CD4-positive, alpha-beta T cell treated with Interleukin-17A for 4 hours (primary cell): Measurements from ENCODE around the gene ADCY2.

Experiments used
- DNase-seq: peaks from one replicate; pipeline ENCODE4 v3.0.0-alpha.2; 2020; ENCODE audit warnings: mixed read lengths

ADCY2 gene

DNA sequence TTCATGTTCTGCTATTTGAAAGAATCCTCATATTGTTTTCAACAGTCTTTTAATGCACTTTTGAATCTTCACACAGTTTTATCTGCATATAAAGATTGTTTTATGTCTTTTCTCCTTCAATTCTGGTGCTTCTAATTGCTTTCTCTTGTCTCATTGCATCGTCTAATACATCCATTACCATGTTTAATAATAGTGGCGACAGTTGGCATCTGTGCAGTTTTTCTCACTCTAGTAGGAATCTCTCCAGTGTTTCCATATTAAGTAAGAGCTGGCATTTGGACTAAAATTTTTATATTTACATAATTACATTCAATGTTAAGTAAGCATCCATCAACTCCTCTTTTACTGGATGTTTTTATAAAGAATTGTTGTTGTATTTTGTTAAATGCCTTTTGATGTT, 49.9 kb downstream of the ADCY2 start:
- DNase-seq = no peak

DNA sequence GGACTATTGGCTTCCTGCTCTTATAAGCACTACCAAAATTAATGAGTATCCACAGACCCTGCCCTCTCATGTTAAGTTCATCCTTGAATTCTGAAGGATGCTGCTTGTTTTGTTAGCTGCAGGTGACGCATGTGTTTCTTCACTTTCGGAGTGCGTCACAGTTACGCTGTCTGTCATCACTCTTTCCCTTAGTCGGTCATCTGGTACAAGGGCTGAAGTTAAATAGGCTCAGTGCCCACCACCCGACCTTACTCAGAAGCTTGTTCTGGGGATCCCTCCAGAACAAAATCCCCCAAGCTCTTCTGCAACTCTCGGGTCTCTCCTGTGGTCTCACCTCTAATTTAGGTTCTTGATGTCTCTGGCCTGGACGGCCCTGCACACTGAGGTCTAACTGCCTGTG, 51.0 kb downstream of the ADCY2 start:
- DNase-seq = no peak

DNA sequence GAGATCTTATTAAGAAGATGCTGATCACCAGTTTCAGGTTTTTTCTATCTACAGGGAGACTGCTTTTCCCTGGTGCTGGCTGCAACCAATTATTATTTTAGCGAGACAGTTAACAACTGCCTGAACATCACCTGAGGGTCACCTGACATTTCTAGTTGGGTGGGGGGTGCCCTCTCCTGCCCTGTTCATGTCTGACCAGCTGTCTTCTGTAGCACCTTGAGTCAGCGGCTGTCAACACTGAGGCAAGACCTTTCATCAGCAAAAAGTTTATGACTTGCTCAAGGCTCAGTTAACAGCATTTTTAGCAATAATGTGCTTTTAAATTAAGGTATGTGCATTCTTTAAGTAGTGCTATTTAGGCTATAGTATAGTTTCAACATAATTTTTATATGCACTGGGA, 58.0 kb downstream of the ADCY2 start:
- DNase-seq = no peak

DNA sequence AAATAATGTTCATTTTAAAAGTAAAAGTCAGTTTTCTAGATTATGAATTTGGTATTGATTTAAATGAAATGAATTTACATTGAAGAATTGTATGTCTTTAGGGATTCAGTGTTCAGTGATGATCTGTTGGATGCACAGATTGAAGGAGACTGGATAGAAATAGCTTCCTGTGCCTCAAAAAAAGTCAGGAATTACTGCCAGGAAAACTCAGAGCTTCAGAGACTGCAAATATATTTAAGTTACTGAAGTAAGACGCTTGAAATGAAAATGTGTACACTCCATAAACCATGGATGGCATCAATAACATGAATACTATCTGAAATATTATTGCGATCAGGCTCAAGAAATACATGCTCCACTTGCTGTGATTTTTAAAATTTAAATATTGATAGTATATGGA, 60.3 kb downstream of the ADCY2 start:
- DNase-seq = no peak

DNA sequence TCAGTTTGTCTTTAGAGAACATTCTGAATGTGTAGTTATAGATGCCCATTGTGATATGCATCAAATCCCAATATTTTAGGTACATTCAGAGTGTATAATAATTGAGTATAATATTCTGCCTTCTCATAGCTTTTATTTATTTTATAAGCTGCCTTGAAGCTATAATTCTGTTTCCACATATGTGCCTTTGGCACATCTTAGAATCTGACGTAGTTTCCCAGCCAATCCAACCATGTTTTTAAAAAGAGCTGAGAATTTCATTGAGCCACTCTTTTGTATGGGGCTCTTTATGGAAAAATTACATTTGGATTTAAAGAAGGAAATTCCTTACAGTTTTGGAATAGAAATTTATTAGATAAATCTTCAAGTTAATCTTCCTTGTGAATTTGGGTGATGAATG, 65.4 kb downstream of the ADCY2 start:
- no peak for DNase-seq

DNA sequence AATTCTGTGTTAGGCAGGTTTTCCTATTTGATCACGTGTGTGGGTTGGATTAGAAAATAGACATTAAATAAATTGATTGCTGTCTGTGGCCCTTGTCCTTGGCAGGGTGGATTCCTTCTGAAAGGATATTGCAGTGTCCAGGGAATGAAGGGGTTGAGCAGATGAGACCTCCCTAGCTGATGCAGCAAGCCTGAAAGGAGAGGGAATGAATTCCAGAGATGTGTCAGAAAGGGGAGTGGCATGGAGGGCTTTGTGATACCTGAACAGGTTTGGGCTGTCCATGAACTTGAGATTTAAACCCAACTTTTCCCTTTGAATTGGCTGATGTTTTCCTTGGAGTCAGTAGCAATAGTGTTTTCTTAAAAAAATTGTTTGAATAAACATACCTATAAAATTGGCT, 66.8 kb downstream of the ADCY2 start:
- DNase-seq = no peak

DNA sequence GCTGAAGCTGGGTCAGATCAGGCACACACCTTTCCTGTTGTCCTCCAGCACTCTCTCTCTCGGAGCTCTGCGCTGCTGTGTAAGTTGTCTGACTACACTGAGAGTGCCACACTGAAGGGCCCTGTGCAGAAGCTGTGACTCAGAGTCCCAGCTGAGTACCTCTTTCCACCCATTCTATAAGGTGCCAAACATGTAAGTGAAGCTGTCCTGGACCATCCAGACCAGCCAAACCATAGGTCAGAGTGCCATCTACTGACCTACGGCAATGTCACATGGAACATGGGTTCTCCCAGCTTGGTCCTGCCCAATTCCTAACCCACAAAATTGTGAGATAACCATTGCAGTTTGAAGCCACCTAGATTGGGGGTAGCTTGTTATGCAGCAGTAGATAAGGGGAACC, 68.2 kb downstream of the ADCY2 start:
- DNase-seq = no peak

DNA sequence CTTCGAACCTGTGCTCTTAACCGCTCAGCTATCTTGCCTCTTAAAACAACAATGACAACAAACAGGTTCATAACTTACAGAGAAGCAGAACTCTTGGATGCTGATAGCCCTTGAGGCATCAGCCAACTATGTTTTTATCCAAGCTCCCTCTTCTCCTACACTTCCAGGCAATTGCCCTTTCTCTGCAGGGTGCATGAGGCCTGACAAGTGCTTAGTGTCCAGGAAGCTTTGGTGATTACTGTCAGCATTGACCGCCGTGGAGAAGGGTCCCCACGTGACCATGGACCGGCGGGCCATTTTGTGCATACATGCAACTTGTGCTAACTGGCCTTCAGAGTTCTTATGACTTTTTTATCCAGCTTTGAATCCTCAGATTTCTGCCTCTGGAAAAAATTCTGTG, 71.2 kb downstream of the ADCY2 start:
- DNase-seq = no peak

DNA sequence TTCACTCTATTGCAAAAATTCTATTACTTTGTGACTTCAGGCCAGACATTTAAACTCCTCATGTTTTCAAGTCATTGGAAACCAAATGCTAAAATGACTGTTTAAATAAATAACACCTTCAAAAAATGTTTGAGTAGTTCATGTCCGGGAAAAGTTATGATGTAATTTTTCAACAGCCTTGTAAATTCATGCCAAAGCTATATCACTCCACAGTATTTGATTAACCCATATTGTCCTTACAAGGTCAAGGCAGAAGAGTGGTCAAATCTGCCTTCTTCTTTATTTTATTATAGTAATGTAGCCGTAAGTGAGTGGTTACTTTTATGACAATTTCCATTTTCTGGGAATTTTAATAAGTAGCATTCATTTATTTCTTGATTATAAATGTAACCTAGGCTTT, 72.8 kb downstream of the ADCY2 start:
- no peak for DNase-seq

DNA sequence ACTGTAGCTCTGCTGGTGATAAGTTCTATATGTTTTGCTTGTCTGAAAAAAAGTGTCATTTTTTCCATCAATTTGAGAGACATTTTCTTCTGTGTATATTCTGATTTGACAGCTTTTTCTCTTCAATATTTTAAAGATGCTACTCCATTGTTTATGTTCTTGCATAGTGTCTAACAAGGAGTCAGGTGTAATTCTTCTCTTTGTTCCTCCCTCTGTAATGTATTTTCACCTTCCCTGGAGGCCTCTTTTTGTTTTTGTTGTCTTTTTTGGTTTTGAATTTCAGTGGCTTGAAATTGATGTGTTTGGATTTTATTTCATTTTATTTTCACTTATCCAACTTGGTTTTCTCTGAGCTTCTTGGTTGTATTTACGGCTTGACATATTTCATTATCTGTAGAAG, 75.8 kb downstream of the ADCY2 start:
- DNase-seq = no peak

DNA sequence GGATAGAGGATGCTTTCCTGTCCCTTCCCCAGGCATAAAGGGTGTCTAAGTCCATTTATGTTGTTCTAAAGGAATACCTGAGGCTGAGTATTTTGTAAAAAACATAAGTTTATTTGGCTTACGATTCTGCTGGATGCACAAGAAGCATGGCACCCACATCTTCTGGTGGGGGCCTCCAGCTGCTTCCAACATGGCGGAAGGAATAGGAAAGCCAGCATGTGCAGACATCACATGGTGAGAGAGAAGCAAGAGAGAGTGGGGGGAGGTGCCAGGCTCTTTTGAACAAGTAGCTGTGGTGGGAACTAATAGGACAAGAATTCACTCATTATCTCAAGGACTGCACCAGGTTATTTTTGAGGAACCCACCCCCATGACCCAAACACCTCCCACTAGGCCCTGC, 77.2 kb downstream of the ADCY2 start:
- DNase-seq = no peak

DNA sequence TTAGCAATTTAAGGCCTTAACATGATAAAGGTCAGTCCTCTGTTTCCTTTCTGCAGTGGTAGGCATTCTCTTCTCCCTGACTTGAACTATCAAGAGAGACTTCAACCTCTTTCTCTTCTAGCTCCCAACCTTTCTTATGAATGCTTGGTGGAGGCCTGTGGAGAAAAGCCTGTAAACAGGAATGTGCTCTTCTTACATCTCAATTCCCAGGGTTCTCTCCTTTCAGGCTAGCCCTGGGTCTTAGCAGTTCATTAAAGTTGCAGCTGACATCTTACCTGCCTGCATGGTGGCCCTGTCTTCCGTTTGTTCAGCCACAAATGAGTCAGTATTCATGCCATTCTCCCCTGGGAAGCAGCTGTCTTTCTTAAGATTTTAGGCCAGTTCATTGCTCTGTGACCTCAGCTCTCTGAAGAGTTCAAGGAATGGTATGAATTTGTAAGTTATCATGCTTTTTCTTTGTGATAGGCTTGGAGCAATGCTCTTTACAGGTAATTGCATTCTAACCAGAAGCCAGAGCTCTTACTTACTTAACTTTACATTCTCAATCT, 77.8 kb downstream of the ADCY2 start:
- no peak for DNase-seq

DNA sequence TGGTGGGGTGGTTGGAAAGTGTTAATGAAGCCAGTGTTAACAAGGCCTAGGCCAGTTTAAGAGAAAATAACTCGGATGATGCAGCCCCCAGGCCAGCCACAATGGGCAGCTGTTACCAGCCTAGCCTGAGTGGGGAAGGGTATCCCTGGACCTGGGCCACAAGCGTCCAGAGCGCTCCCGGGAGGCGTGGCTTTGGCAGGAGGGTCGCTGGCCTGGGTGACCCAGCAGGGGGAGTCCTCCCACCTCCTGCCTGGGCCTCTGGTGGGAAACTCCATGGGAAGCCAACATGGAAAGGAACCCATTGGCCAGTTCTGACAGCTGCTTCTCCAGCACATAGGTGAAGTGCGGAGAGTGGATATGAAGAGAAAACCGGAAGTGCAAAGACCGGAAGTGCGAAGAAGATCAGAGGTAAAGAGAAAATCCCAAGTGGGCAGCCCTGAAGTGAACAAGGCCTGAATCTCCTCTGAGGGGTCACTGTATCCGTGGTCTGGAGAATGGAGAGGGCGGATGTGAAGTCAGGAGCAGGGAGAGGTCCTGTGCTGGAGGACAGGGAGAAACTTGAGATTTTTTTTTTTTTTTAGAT, 79.0 kb downstream of the ADCY2 start:
- DNase-seq = no peak

DNA sequence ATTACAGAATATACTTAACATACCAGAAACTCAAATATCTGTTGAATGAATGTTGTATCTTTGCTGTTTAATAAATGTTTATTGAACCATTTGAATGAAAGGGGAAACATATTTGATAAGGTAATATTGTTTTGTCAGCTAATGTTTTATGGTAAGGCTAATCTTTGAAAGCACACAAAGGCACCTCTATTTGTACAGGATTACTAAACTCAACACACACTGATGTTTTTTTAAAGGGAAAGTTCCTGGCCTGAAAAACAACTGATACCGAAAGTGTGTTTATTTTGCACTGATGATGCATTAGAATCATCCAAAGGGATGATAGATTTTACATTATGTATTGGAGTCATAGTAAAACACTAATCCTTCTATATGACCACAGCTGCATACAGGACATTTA, 82.5 kb downstream of the ADCY2 start:
- DNase-seq = no peak

DNA sequence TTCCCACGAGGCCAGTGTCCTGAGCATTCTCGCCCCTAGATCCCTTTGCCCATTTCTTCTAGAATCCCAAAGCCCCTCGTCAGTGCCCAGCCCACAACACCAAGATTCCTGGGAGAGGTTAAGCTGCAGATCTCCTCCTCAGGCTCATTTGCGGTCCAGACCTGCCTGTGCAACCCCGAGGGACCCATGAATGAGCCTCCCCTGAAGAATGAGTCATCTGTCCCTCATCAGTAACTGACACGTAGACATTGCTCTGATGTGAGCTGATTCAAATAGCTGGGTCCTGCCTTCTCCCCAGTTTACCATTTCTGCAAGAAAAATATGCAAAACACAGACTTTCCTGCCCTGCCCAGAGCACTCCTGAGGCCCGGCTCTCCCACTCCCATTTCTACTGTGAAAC, 92.8 kb downstream of the ADCY2 start:
- DNase-seq = no peak

DNA sequence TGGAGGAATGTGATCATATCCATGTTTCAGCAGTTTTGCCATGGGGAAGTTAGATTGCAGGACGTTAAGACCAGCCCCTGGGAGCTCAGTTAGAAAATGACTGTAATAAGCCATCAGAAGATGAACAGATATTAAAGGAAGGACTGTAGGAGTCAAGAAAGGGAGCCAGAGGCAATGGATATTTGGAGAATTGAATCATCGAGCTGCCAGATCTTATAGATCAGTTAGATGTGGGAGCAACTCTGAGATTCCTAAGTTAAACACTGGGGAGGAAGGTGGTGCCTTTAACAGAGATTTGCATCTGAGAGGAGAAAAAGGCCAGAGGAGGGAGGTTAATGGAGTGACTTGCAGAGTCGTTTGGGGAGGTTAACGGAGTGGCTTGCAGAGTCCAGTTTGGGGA, 96.4 kb downstream of the ADCY2 start:
- DNase-seq = no peak

DNA sequence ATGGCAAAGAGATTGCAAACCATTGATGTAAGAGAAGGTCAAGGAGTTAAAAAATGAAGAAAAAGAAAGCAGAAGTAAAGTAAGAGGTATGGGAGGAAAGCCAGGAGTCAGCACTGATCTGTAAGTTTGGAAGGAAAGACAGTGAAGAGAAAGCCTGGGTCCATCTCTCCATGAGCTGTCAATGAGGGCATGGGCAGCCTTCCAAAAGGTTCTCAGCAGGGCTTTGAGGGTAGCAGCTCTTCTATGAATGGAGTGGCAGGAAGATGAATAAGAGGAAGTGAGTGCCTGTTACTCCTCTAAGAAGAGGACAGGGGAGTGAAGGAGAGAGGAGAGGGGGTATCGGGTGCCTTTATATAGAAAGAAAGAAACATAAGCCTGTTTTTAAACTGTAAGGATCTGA, 97.1 kb downstream of the ADCY2 start:
- DNase-seq = no peak

DNA sequence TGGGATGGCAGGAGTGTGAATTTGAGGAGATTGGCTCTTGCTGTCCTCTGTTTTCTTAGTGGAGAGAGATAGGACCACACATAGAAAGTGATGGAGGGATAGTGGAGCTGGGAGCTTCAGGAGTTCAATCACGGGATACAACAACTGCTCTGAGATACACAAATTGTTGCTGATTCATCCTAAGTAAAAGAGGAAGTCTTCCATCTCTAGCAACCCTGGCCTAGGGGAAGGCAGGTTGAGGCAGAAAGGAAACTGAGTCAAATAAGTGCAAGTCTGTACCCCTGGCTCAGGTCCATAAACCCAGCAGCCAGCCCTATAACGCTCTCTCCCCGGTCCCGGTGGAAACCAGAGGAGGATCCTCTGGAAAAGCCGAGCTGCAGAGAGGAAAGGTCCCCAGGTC, 97.7 kb downstream of the ADCY2 start:
- no peak for DNase-seq

DNA sequence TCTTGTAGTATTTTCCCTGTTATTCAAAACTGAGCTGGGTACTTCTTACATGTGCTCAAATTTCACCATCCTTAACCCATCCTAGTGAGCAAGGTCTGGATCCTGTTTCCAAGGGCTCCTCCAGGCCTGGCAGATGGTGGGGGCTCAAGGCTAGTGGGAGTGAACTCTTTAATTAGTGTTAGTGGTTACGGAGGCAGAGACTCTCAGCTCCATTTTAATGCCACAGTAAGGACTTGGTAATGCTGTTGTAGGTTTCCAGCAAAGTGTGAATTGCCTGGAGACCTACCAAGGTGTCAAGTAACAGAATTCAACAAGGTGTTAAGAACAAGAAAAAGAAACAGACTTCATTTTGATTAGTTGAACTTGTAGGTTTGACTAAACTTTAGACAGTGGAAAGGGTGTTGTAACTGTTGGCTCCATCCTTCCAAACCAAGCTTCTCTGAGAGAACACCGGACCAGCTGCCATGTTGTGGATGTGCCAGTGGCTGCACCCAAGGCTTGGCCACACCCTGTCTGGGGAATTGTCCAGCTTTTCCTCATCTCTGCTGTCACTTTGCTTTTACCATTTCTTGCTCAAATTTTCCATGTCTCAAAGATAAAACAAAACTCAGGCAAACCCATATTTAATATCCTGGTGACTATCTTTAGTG, 98.7 kb downstream of the ADCY2 start:
- no peak for DNase-seq

DNA sequence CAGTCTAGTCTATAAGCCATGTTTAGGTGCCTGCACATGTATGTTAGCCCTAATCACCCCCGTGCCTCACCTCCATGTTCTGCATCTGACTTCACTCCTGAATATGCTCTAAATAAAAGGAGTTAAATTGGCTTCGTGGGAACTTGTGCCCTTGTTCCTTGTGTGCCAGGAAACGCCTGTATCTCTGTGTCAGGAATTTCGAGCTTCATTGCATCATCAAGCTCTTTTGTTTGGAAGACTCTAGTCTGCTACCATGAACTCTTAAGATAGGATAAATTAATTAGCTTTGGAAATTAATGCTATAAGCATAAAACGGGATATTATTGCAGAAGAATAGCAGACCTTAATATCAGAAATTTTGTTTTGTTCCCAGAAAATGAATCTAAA, 99.2 kb downstream of the ADCY2 start:
- DNase-seq = no peak

DNA sequence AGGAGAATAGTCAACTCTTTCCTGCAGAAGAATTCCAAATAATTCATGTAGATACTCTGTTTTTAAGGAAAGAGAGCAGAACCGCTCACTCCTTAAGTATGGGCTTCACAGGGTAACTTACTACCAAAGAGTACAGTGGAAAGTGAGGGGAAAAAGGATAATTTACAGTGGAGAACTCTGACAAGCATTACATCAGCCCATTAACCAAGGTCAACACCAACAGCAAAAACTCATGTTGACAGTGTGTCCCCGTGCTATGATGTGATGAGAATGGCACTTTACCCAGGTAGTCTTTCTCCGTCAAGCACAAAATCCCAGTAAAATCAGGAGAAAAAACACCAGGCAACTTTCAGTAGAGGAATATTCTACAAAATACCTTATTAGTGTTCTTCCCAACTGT, 104.3 kb downstream of the ADCY2 start:
- DNase-seq = no peak

DNA sequence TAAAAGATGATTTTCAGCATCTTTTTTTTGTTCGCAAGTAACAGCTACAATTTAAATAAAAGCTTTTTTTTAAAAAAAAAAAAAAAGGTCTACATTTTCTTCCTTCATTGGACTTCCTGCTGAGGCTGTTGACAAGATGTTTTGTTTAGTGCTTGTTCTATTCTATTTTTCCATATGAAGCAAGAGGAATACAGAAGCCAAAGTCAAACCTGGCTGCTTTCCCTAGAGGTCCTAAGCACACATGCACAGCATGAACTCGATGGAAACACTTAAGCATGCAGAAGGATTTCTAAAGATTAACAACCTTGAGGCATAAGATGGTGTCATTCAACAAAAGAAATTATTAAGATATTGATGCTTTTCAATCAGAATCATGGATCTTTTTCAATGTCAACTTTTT, 105.1 kb downstream of the ADCY2 start:
- no peak for DNase-seq

DNA sequence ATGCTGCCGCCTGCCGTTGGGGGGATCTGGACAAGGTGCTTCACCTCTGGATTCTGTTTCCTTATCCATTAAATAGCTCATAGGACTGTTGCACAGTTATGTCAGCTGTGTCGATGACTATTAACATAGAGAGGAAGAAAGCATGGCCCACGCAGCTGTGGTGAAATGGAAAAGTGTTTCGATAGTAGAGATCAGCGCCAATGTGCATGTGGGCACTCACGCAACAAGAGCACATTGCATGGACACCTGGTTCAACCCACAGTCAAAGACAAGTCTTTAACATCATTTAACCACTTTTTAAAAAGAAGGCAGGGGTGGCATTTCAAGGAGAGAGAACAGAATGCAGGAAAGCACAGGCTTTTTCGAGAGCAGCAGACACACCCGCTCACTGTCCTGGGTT, 107.6 kb downstream of the ADCY2 start:
- no peak for DNase-seq

DNA sequence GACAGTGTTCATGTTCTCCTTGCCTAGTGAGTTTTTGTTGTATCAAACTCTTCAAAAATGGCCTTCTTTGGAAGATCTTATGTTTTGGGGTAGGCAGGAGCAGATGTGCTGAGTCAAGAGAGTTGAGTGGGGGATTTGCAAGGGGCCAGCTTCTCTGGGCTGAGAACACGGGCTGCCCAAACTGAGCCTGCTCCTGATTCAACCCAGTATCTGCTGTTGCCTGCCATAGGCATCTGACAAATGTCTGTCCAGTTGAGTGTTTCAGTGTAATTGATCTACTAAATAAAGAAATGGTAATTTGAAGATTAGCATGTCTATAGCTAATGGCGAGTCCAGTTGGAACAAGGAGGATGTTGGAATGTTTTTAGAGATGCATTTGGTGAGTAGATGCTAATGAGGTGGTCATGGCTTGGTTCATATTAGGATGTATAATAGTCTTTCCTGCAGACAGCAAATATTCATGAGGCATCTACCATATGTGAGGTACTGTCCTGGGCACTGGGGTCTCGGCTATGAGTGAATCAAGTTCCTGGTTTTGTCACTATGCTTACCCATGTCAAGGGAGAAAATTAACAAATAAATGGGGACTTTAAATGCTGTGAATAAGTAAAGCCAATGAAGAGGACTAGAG, 119.5 kb downstream of the ADCY2 start:
- DNase-seq = no peak

DNA sequence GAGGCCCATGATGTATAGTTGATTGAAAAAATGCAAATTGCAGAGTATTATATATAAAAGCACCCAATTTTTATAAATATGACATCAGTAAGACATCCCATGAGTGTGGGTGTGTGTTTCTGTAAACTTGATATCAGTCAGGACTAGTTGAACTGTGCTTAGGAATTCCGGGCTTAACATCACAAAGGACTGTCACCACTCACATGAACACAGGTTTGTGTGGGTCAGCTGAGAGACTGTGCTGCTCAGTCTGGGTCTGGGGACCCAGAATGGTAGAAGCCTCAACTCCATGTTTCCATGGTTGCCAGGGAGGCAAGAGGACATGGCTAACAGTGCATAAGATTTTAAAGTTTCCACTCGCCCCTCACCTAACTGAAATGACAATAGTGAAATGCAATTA, 120.3 kb downstream of the ADCY2 start:
- DNase-seq = no peak
